Hematopoietic multipotent progenitor cell treated with erythropoietin and hydrocortisone succinate and interleukin-3 and kit ligand, for 17 days (in vitro differentiated cells): ENCODE data around the gene ATP9A.
"Not testable (repeated sequence)": the region's sequence is repeated elsewhere in the genome, so short reads cannot be mapped to it uniquely, and the experiment has no call there.

Experiments used
- DNase-seq: peaks from one replicate; pipeline ENCODE4 v3.0.0-alpha.2; 2015; ENCODE audit warnings: low spot score

The ATP9A gene

GRCh38 chr20:51796340-51796739 lies 28.1 kb upstream of the ATP9A start:
- DNase-seq: peak; percentile 17

DNA sequence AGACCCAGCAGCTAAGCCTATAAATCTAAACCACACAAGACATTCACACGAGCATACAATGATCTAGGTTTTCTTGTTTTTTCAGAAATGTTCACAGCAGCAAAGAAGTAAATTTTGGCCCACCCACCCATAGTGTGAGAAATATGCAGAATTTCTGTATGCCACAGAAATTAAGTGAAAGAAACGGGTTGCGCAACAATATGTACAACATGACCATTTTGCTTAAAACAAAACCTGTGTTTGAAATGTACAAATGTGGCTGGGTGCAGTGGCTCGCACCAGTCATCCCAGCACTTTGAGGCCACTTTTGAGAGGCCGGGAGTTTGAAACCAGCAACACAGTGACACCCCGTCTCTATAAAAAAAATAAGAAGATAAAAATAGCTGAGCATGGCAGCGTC lies 24.8 kb upstream of the ATP9A start:
- DNase-seq: no peak

GRCh38 chr20:51791626-51792025 lies 23.4 kb upstream of the ATP9A start:
- no peak for DNase-seq

DNA sequence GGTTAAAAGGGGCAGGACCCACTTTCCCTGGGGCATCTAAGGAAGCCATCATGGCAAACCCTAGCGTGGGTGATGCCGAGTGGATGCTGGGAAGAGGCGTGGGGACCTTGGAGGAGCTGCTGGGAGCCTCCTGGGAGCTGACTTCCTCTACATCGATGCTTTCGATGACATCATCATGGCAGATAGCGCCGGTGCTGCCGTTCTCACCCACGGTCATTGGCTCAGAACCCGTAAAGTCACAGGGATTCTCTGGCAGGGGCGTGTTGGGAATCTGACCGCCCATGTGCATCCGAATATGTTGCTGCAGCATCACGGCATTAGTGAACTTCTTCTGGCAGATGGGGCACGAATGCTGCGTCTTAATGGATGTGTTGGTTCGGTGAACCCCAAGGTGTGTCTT lies 22.1 kb upstream of the ATP9A start:
- no peak for DNase-seq

DNA sequence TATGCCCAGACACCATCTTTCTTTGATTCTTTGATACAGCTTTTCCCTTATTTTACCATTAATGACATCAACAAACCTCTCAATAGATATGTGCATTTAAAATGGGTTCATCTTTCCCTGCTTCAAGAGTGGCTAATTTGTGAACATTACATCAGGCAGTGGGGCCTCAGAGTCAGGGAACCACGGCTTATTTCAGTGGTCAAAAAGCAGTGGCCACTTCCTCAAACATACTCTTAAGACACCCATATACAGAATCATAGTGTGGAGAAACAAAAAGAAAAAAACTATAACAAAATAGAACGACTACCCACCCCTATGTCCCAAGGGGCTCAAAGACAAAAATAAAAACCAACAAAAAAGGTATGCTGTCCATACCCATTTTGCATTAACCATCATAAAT lies 21.2 kb upstream of the ATP9A start:
- DNase-seq: no peak

GRCh38 chr20:51788822-51789221 lies 20.6 kb upstream of the ATP9A start:
- no peak for DNase-seq

DNA sequence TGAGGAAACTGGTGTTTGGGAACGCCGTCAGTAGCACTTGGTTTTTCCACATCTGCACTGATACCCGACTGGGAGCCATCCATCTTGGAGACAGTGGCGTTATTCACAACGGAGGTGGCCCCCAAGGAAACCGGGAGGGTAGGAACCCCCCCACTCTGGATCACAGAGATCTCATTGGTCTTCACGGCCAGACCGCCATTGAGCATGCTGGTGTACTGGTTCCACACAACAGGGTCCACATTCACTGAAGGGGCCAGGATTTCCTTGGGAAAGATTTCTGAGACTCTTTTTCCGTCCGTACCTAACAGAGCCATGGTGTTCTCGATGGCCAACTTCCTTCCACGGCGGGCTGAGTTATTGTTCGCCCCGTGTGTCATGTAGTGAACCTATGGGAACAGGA lies 16.1 kb upstream of the ATP9A start:
- DNase-seq: no peak

- not testable (repeated sequence) for DNase-seq
Measured at GRCh38 chr20:51778229-51778759, 10.1 kb upstream of the ATP9A start.

GRCh38 chr20:51775241-51775640 lies 7.1 kb upstream of the ATP9A start:
- DNase-seq: no peak

GRCh38 chr20:51772236-51772635 lies 4.0 kb upstream of the ATP9A start:
- no peak for DNase-seq

GRCh38 chr20:51769976-51770615 lies 1.9 kb upstream of the ATP9A start:
- no peak for DNase-seq

GRCh38 chr20:51768759-51769517 lies 748 bp upstream of the ATP9A start:
- DNase-seq: no peak

- peak; percentile 9 for DNase-seq
Measured at GRCh38 chr20:51766994-51767866, 960 bp downstream of the ATP9A start.

GRCh38 chr20:51765381-51765780 lies 2.8 kb downstream of the ATP9A start:
- not testable (repeated sequence) for DNase-seq

- no peak for DNase-seq
Measured at GRCh38 chr20:51763965-51764602, 4.1 kb downstream of the ATP9A start.

DNA sequence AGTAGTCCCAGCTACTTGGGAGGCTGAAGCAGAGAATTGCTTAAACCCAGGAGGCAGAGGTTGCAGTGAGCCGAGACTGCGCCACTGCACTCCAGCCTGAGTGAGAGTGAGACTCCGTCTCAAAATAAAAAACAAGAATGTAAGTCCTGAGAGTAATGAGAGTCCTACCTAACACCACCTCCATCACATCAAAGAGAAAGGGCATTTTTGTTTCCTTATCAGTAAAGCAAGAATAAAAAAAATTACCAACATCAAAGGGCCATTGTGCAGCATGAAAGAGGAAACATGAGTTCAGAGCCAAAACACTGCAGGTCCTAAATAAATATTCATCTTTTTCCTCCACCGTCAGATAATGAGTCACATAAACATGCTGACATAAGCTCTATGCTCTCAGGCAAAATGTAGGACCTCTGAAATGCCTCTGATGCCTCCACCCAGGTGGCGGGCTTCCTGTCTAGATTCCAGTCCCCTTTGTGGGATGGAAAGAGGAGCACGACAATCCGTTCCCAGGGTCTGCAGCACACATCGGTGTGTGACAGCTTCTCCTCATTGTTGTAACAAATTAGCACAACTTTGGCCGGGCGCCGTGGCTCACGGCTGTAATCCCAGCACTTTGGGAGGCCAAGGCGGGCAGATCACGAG lies 7.2 kb downstream of the ATP9A start:
- DNase-seq: no peak

GRCh38 chr20:51759769-51760510 lies 8.2 kb downstream of the ATP9A start:
- no peak for DNase-seq

DNA sequence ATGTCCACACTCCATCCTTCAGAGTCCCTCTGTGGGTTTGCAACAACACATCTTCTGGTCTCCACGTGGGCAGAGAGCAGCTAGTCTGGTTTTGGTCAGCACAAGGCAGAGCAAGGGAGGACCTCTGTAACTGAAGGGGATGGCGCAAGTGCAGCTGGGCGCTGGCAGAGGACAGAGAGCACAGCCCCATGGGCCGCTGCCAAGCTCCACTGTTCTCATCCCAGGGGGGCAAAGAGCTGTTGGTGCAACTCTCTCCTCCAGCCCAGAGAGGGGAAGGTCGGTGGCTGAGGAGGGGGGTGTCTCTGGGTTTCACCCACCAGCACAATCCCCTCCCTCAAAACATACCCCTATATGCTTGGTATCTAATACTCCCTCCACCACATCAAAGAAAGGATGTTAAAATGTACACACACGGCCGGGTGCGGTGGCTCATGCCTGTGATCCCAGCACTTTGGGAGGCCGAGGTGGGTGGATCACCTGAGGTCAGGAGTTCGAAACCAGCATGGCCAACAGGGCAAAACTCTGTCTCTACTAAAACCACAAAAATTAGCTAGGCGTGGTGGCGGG lies 9.1 kb downstream of the ATP9A start:
- DNase-seq: no peak

- DNase-seq: no peak
Measured at GRCh38 chr20:51757226-51757625, 11.0 kb downstream of the ATP9A start.

GRCh38 chr20:51756653-51757052 lies 11.5 kb downstream of the ATP9A start:
- no peak for DNase-seq
